Chondrocyte (in vitro differentiated cells): ENCODE results near the gene AFTPH. TPM values are rescaled to one million over a fixed set of nuclear protein-coding genes. Genes with fewer than 3 reads are reported as not detected.
A peak's percentile ranks its signal among the peaks of the same experiment; 100 is the strongest.

Experiments used
- DNase-seq: peaks from one replicate; pipeline ENCODE4 v3.0.0; 2021; ENCODE audit warnings: mixed read lengths, low spot score
- H3K27ac Mint-ChIP-seq: one replicate; pipeline ENCODE4 v1.8.0; 2021; ENCODE audit warnings: mild to moderate bottlenecking, moderate library complexity, mixed read lengths; ENCODE audit not compliant: unreplicated experiment
- H3K27me3 Mint-ChIP-seq: 2 replicates; pipeline ENCODE4 v1.8.0; 2021; ENCODE audit warnings: low read depth, mixed read lengths
- H3K36me3 Mint-ChIP-seq: 2 replicates; pipeline ENCODE4 v1.8.0; 2021; ENCODE audit warnings: low read depth, mixed read lengths
- H3K4me1 Mint-ChIP-seq: 2 replicates; pipeline ENCODE4 v1.8.0; 2021; ENCODE audit warnings: low read depth, mild to moderate bottlenecking, mixed read lengths
- H3K4me3 Mint-ChIP-seq: one replicate; pipeline ENCODE4 v1.8.0; 2021; ENCODE audit warnings: mild to moderate bottlenecking, moderate library complexity, mixed read lengths; ENCODE audit not compliant: unreplicated experiment
- H3K9me3 Mint-ChIP-seq: 2 replicates; pipeline ENCODE4 v1.8.0; 2021; ENCODE audit warnings: low read depth, mixed read lengths
- CTCF ChIP-seq: fragments of 200-600 bp; sonication (generic); IDR thresholded peaks from 2 replicates; pipeline ENCODE4 v1.5.0; 2021; ENCODE audit warnings: antibody characterized with exemption, mild to moderate bottlenecking, moderate library complexity
- total RNA-seq: library from RNA; stranded (reverse); gene quantifications from 3 replicates; pipeline ENCODE4 v1.2.1, GENCODE V29; 2021

The AFTPH gene
- total RNA-seq, 1 donor from 2014 or later, result 17.3 TPM

DNA sequence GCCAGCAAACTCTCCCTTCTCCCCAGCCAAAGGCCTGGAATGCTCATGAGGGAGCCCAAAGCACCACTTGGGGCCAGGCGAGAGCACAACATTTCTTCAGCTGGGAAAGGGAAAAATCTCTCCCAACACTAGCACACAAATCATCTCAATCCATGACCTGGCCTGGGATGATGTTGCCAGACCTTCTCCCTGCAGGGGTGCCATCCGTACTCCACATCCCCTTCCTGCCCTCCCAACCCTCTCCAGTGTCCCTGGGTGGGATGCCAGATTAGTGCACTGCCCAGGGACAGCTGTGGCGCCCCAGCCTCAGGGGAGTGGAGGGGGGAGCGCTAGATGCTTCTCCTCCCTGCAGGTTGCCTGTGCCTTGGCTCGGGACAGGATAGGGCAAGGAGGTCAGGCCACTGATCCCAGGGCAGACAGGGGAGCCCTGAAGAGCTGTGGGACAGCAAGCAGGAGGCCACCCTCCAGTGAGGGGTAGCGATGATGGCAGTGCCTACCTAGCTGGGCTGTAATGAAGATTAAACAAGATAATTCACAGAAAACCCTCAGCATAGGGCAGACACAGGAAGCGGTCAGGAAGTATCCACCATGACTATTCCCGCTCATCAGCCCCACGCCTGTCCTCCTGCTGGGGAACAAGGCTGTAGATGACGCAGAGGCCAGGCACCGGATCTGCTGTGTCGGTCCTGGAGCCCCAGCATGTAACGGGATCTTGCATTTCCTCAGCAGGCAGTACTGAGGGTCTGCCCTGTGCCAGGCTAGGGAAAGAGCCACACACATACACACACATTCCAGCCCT lies 98.5 kb downstream of the AFTPH start:
- H3K36me3 Mint-ChIP-seq, result no peaks in the 10 kb centered on the region
- H3K9me3 Mint-ChIP-seq, result no peaks in the 10 kb centered on the region
- DNase-seq, result no peak
- no peak overlapping the region for H3K4me3 Mint-ChIP-seq
- TF ChIP-seq CTCF, result peak; percentile 48
- H3K27me3 Mint-ChIP-seq, result no peaks in the 10 kb centered on the region
- H3K4me1 Mint-ChIP-seq, result peaks cover 17% of the 10 kb centered on the region
- H3K27ac Mint-ChIP-seq, result peak overlapping the region; percentile 55

DNA sequence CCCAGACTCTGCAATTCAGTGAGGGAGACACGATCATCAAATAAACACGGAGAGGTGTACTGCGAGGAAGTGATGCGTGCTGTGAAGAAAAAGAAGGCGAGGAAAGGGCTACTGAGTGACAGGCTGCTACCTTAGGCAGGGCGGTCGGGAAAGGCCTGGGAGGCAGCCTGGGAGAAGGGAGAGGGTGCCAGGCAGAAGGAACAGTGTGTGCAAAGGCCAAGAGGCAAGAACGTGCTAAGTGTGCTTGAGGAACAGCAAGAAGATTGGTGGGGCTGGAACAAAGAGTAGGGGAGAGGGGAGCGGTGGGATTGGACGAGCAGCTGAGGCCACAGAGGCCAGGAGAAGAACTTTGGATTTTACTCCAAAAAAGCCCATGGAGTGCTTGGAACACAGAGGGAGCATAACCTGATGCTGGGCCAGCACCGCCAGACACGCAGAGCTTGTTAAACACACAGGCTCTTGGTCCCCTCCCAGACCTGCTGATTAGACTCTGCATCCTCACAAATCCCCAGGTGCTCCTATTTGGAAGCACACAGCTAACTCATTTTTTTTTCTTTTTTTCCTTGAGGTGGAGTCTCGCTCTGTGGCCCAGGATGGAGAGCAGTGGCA lies 99.2 kb downstream of the AFTPH start:
- H3K4me1 Mint-ChIP-seq, result peaks cover 13% of the 10 kb centered on the region
- no peak overlapping the region for H3K4me3 Mint-ChIP-seq
- H3K27me3 Mint-ChIP-seq, result no peaks in the 10 kb centered on the region
- no peak for TF ChIP-seq CTCF
- no peaks in the 10 kb centered on the region for H3K36me3 Mint-ChIP-seq
- no peaks in the 10 kb centered on the region for H3K9me3 Mint-ChIP-seq
- H3K27ac Mint-ChIP-seq, result peak overlapping the region; percentile 55
- no peak for DNase-seq

DNA sequence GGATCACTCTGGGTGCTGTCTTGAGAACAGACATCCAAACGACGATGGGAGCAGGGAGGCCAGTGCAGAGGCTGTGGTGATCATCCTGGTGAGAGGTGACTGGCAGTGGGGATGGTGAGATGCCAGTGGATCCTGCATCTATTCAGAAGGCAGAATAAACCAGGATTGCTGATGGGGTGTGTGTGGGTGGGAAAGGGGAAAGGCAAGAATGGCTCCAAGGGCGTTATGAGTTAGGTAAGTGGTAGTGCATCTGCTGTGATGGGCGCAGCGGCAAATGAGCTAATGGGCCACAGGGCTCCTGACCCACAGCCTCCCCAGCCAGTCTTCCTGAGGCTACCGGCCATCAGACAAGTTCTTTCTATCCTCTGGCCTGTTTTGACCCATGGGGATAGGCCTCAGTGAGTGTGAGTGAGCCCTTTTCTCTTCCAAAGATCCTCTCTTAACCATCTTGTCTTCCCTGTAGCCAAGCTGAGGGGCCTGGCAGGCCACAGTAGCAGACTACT lies 100.0 kb downstream of the AFTPH start:
- H3K27ac Mint-ChIP-seq, result no peak overlapping the region
- H3K4me1 Mint-ChIP-seq, result peaks cover 13% of the 10 kb centered on the region
- no peak overlapping the region for H3K4me3 Mint-ChIP-seq
- no peak for DNase-seq
- no peak for TF ChIP-seq CTCF
- no peaks in the 10 kb centered on the region for H3K36me3 Mint-ChIP-seq
- no peaks in the 10 kb centered on the region for H3K27me3 Mint-ChIP-seq
- no peaks in the 10 kb centered on the region for H3K9me3 Mint-ChIP-seq

GRCh38 chr2:64624862-64625261 lies 100.7 kb downstream of the AFTPH start:
- Mint-ChIP-seq H3K36me3 (peaks cover 2% of the 10 kb centered on the region), H3K9me3 (no peaks in the 10 kb centered on the region), H3K27ac (no peak overlapping the region), H3K27me3 (no peaks in the 10 kb centered on the region), H3K4me3 (no peak overlapping the region), H3K4me1 (peaks cover 13% of the 10 kb centered on the region)
- TF ChIP-seq CTCF, result no peak
- DNase-seq, result no peak

DNA sequence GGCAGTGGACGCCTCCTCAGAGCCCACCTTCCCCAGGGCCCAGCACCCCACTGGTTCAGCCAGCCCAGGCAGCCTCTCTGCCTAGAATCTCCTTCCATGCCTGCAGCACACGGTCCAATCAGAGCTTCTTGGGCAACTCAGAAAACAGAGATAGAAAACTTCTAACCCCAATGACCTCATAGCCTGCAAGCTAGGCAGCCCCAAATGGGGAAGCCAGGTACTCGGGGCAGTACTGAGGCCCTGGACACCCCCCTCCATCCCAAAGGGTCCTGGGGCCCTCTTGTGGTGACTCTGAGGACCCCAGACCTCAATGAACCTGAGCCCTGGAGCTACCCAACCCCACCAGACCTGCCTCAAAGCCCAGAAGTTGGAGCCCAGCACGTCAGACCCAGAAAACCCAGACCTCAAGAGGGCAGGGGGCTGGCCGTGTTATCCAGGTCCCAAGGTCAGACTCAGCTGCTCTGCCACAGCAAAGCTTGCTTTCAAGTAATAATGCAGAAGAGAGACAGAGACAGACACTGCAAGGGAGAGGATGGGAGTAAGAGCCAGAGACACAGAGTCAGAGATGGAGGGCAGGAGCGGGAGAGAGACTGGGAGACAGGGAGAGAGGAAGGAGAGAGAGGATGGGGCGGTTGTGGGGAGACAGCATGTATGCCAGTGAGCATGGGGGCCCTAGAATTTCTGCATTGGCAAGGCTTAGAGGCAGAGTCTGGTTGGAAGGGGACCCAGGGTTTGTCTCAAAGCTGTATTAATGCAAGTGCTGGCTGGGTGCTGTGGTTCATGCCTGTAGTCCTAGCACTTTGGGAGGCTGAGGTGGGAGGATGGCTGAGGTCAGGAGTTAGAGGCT lies 101.4 kb downstream of the AFTPH start:
- peaks cover 13% of the 10 kb centered on the region for H3K4me1 Mint-ChIP-seq
- peaks cover 3% of the 10 kb centered on the region for H3K36me3 Mint-ChIP-seq
- H3K27me3 Mint-ChIP-seq, result no peaks in the 10 kb centered on the region
- TF ChIP-seq CTCF, result peak; percentile 28
- no peak overlapping the region for H3K4me3 Mint-ChIP-seq
- no peaks in the 10 kb centered on the region for H3K9me3 Mint-ChIP-seq
- no peak for DNase-seq
- no peak overlapping the region for H3K27ac Mint-ChIP-seq
